ENCODE data around the gene KIAA0319L.
"Not testable (repeated sequence)": the region's sequence is repeated elsewhere in the genome, so short reads cannot be mapped to it uniquely, and the experiment has no call there.

The KIAA0319L gene

GRCh38 chr1:35477870-35478269 is 79.3 kb downstream of the KIAA0319L start:
- no peak for DNase-seq

GRCh38 chr1:35475856-35476674 is 81.1 kb downstream of the KIAA0319L start:
- no peak for DNase-seq

GRCh38 chr1:35475356-35475755 is 81.8 kb downstream of the KIAA0319L start:
- no peak for DNase-seq

GRCh38 chr1:35473216-35473615 is 84.0 kb downstream of the KIAA0319L start:
- DNase-seq = not testable (repeated sequence)

- peak; percentile 94 for DNase-seq
Observed at GRCh38 chr1:35470977-35471613, 86.1 kb downstream of the KIAA0319L start.

GRCh38 chr1:35466120-35466519 is 91.1 kb downstream of the KIAA0319L start:
- DNase-seq = no peak

- DNase-seq = not testable (repeated sequence)
Observed at GRCh38 chr1:35463749-35464148, 93.5 kb downstream of the KIAA0319L start.

GRCh38 chr1:35463232-35463631 is 94.0 kb downstream of the KIAA0319L start:
- DNase-seq = no peak

GRCh38 chr1:35461966-35462651 is 95.1 kb downstream of the KIAA0319L start:
- DNase-seq = no peak

GRCh38 chr1:35460796-35461195 is 96.4 kb downstream of the KIAA0319L start:
- no peak for DNase-seq

- DNase-seq = no peak
Observed at GRCh38 chr1:35454616-35455015, 102.6 kb downstream of the KIAA0319L start.

- DNase-seq = no peak
Observed at GRCh38 chr1:35454176-35454575, 103.0 kb downstream of the KIAA0319L start.

GRCh38 chr1:35453031-35453430 is 104.2 kb downstream of the KIAA0319L start:
- peak; percentile 6 for DNase-seq

GRCh38 chr1:35452106-35452774 is 105.0 kb downstream of the KIAA0319L start:
- no peak for DNase-seq

GRCh38 chr1:35451125-35451528 is 106.1 kb downstream of the KIAA0319L start:
- peak; percentile 74 for DNase-seq

- DNase-seq = no peak
Observed at GRCh38 chr1:35449334-35450008, 107.7 kb downstream of the KIAA0319L start.

- DNase-seq = peak; percentile 55
Observed at GRCh38 chr1:35448344-35448801, 108.8 kb downstream of the KIAA0319L start.

GRCh38 chr1:35447278-35447677 is 109.9 kb downstream of the KIAA0319L start:
- no peak for DNase-seq

- no peak for DNase-seq
Observed at GRCh38 chr1:35444519-35444774, 112.8 kb downstream of the KIAA0319L start.

GRCh38 chr1:35443768-35444518 is 113.3 kb downstream of the KIAA0319L start:
- no peak for DNase-seq

- DNase-seq = no peak
Observed at GRCh38 chr1:35442734-35443133, 114.5 kb downstream of the KIAA0319L start.

Measured in NCI-H2227 treated with DMSO at 0.1 percent for 48 hours (cell line).